ENCODE measurements around the gene CSH2. TPM values are rescaled to one million over a fixed set of nuclear protein-coding genes. Genes with fewer than 3 reads are reported as not detected.

The CSH2 gene
- total and polyA plus RNA-seq, 2 of the 13 experiments (the other 11 are each of a cell fraction or from before 2014, with no cell fraction given) = not detected

GRCh38 chr17:63842540-63843386, 30.7 kb downstream of the CSH2 start, which contains the start of gene SMARCD2 (continued):
- TF ChIP-seq, protein P1, sequence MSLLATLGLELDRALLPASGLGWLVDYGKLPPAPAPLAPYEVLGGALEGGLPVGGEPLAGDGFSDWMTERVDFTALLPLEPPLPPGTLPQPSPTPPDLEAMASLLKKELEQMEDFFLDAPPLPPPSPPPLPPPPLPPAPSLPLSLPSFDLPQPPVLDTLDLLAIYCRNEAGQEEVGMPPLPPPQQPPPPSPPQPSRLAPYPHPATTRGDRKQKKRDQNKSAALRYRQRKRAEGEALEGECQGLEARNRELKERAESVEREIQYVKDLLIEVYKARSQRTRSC (CRISPR knock-in tag; IDR thresholded peaks at IDR 0.05; ENCODE audit: low read depth) = peak; percentile 68; the same call in 1 of the 2 replicates
- TF ChIP-seq ZNF780A (CRISPR knock-in tag; IDR thresholded peaks at IDR 0.05) (peak; percentile 96), MED1 (CRISPR knock-in tag; IDR thresholded peaks at IDR 0.05) (peak; percentile 91), KMT2B (CRISPR knock-in tag; IDR thresholded peaks at IDR 0.05) (peak; percentile 90), ZNF264 (CRISPR knock-in tag; IDR thresholded peaks at IDR 0.05) (peak; percentile 91; the same call in 1 of the 2 replicates), ZNF414 (CRISPR knock-in tag; IDR thresholded peaks at IDR 0.05) (peak; percentile 76; the same call in 1 of the 2 replicates), NKX3-1 (CRISPR knock-in tag; IDR thresholded peaks at IDR 0.05) (peak; percentile 90), HDAC2 (CRISPR knock-in tag; IDR thresholded peaks at IDR 0.05) (peak; percentile 67), ZNF770 (CRISPR knock-in tag; IDR thresholded peaks at IDR 0.05) (peak; percentile 76), IRX3 (CRISPR knock-in tag; IDR thresholded peaks at IDR 0.05; ENCODE audit: borderline replicate concordance, low read depth) (peak; percentile 98), ZNF766 (CRISPR knock-in tag; IDR thresholded peaks at IDR 0.05; ENCODE audit: borderline replicate concordance) (peak; percentile 95; the same call in 1 of the 2 replicates), HIVEP1 (CRISPR knock-in tag; IDR thresholded peaks at IDR 0.05) (peak; percentile 56; the same call in 1 of the 2 replicates)
- TF ChIP-seq, protein P2, sequence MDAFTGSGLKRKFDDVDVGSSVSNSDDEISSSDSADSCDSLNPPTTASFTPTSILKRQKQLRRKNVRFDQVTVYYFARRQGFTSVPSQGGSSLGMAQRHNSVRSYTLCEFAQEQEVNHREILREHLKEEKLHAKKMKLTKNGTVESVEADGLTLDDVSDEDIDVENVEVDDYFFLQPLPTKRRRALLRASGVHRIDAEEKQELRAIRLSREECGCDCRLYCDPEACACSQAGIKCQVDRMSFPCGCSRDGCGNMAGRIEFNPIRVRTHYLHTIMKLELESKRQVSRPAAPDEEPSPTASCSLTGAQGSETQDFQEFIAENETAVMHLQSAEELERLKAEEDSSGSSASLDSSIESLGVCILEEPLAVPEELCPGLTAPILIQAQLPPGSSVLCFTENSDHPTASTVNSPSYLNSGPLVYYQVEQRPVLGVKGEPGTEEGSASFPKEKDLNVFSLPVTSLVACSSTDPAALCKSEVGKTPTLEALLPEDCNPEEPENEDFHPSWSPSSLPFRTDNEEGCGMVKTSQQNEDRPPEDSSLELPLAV (CRISPR knock-in tag; conservative IDR thresholded peaks at IDR 0.05; ENCODE audit: low read depth) = peak; percentile 96
- TF ChIP-seq, protein P3, sequence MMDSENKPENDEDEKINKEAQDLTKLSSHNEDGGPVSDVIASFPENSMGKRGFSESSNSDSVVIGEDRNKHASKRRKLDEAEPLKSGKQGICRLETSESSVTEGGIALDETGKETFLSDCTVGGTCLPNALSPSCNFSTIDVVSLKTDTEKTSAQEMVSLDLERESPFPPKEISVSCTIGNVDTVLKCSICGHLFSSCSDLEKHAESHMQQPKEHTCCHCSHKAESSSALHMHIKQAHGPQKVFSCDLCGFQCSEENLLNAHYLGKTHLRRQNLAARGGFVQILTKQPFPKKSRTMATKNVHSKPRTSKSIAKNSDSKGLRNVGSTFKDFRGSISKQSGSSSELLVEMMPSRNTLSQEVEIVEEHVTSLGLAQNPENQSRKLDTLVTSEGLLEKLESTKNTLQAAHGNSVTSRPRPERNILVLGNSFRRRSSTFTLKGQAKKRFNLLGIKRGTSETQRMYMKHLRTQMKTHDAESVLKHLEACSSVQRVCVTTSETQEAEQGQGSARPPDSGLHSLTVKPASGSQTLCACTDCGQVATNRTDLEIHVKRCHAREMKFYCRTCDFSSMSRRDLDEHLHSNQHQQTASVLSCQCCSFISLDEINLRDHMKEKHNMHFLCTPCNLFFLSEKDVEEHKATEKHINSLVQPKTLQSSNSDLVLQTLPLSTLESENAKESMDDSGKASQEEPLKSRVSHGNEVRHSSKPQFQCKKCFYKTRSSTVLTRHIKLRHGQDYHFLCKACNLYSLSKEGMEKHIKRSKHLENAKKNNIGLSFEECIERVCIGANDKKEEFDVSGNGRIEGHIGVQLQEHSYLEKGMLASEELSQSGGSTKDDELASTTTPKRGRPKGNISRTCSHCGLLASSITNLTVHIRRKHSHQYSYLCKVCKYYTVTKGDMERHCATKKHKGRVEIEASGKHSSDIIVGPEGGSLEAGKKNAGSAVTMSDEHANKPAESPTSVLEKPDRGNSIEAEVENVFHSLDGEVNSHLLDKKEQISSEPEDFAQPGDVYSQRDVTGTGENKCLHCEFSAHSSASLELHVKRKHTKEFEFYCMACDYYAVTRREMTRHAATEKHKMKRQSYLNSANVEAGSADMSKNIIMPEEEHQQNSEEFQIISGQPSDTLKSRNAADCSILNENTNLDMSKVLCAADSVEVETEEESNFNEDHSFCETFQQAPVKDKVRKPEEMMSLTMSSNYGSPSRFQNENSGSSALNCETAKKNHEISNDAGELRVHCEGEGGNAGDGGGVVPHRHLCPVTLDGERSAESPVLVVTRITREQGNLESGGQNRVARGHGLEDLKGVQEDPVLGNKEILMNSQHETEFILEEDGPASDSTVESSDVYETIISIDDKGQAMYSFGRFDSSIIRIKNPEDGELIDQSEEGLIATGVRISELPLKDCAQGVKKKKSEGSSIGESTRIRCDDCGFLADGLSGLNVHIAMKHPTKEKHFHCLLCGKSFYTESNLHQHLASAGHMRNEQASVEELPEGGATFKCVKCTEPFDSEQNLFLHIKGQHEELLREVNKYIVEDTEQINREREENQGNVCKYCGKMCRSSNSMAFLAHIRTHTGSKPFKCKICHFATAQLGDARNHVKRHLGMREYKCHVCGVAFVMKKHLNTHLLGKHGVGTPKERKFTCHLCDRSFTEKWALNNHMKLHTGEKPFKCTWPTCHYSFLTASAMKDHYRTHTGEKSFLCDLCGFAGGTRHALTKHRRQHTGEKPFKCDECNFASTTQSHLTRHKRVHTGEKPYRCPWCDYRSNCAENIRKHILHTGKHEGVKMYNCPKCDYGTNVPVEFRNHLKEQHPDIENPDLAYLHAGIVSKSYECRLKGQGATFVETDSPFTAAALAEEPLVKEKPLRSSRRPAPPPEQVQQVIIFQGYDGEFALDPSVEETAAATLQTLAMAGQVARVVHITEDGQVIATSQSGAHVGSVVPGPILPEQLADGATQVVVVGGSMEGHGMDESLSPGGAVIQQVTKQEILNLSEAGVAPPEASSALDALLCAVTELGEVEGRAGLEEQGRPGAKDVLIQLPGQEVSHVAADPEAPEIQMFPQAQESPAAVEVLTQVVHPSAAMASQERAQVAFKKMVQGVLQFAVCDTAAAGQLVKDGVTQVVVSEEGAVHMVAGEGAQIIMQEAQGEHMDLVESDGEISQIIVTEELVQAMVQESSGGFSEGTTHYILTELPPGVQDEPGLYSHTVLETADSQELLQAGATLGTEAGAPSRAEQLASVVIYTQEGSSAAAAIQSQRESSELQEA (CRISPR knock-in tag; IDR thresholded peaks at IDR 0.05; ENCODE audit: not compliant biosample characterization) = peak; percentile 70
